Activated CD4-positive, alpha-beta T cell treated with anti-CD3 and anti-CD28 coated beads for 24 hours (primary cell): ENCODE results near the gene TENM4.

Experiments used
- DNase-seq, 2 donors: peaks; one replicate each; pipeline ENCODE4 v3.0.0-alpha.2; 2020; ENCODE audit warnings: low read depth in 2 of 2

TENM4 gene

GRCh38 chr11:79296141-79296540, 144.7 kb downstream of the TENM4 start:
- no peak for DNase-seq

- no peak for DNase-seq
Observed at GRCh38 chr11:79294845-79295731, 145.7 kb downstream of the TENM4 start.

- no peak for DNase-seq
Observed at GRCh38 chr11:79291948-79292347, 148.9 kb downstream of the TENM4 start.

- DNase-seq = no peak
Observed at GRCh38 chr11:79290761-79291160, 150.1 kb downstream of the TENM4 start.

GRCh38 chr11:79287952-79288351, 152.9 kb downstream of the TENM4 start:
- DNase-seq = no peak

- DNase-seq = no peak
Observed at GRCh38 chr11:79285756-79286155, 155.1 kb downstream of the TENM4 start.

- no peak for DNase-seq
Observed at GRCh38 chr11:79276736-79277325, 164.0 kb downstream of the TENM4 start.

GRCh38 chr11:79274636-79275331, 166.0 kb downstream of the TENM4 start:
- DNase-seq = no peak

- DNase-seq = no peak
Observed at GRCh38 chr11:79273781-79274180, 167.0 kb downstream of the TENM4 start.

- DNase-seq = no peak
Observed at GRCh38 chr11:79269611-79270307, 171.1 kb downstream of the TENM4 start.

GRCh38 chr11:79266396-79266795, 174.4 kb downstream of the TENM4 start:
- no peak for DNase-seq

- no peak for DNase-seq
Observed at GRCh38 chr11:79265756-79266322, 175.0 kb downstream of the TENM4 start.

GRCh38 chr11:79264284-79264683, 176.5 kb downstream of the TENM4 start:
- no peak for DNase-seq

- DNase-seq = no peak
Observed at GRCh38 chr11:79263001-79263400, 177.8 kb downstream of the TENM4 start.

- no peak for DNase-seq
Observed at GRCh38 chr11:79262221-79262620, 178.6 kb downstream of the TENM4 start.

- no peak for DNase-seq
Observed at GRCh38 chr11:79261684-79262083, 179.1 kb downstream of the TENM4 start.

- DNase-seq = no peak
Observed at GRCh38 chr11:79259800-79260199, 181.0 kb downstream of the TENM4 start.

GRCh38 chr11:79258576-79258975, 182.3 kb downstream of the TENM4 start:
- DNase-seq = no peak

GRCh38 chr11:79255965-79256364, 184.9 kb downstream of the TENM4 start:
- no peak for DNase-seq

- DNase-seq = no peak
Observed at GRCh38 chr11:79253280-79253679, 187.6 kb downstream of the TENM4 start.

GRCh38 chr11:79249295-79249993, 191.4 kb downstream of the TENM4 start:
- no peak for DNase-seq
